Breast epithelium (tissue), 4 donors: Measurements from ENCODE around the gene NELL2. TPM values are rescaled to one million over a fixed set of nuclear protein-coding genes. Genes with fewer than 3 reads are reported as not detected.

ENCODE experiments used
- DNase-seq, 2 donors: peaks; one replicate each; pipeline ENCODE4 v3.0.0-alpha.2; 2019; ENCODE audit warnings: low spot score in 2 of 2
- H3K27ac ChIP-seq, 2 donors: fragments of 200-600 bp; sonication (generic) in 1 of 2; one replicate each; pipeline ENCODE4 v1.5.1; 2016 to 2019; ENCODE audit warnings: mild to moderate bottlenecking in 1 of 2
- H3K27me3 ChIP-seq, 2 donors: fragments of 200-600 bp; sonication (generic) in 1 of 2; one replicate each; pipeline versions ENCODE4 v1.5.1 to v1.6.0; 2017 to 2019; ENCODE audit warnings: control low read depth in 1 of 2, mild to moderate bottlenecking in 1 of 2
- H3K36me3 ChIP-seq: fragments of 200-600 bp; one replicate; pipeline ENCODE4 v1.5.1; 2019
- H3K4me1 ChIP-seq, 2 donors: fragments of 200-600 bp; sonication (generic); one replicate each; pipeline ENCODE4 v1.5.1; 2016 to 2019; ENCODE audit warnings: control low read depth in 1 of 2
- H3K4me3 ChIP-seq, 3 donors: fragments of 200-600 bp; sonication (generic); 1 replicate in 2 of 3; 2 replicates in 1 of 3; pipeline ENCODE4 v1.5.1; 2016 to 2019; ENCODE audit warnings: mild to moderate bottlenecking in 3 of 3, moderate library complexity in 2 of 3
- H3K9me3 ChIP-seq, 2 donors: fragments of 200-600 bp; sonication (generic) in 1 of 2; one replicate each; pipeline ENCODE4 v1.5.1; 2016 to 2019; ENCODE audit warnings: control low read depth in 1 of 2
- CTCF ChIP-seq, 3 donors: fragments of 450-650 bp; IDR thresholded peaks; one replicate each; pipeline ENCODE4 v1.5.1; 2016 to 2017; ENCODE audit warnings: antibody characterized with exemption in 3 of 3, mild to moderate bottlenecking in 3 of 3, moderate library complexity in 3 of 3
- POLR2A ChIP-seq: fragments of 450-650 bp; IDR thresholded peaks from one replicate; pipeline ENCODE4 v1.6.1; 2016; ENCODE audit warnings: antibody characterized with exemption, mild to moderate bottlenecking, moderate library complexity
- POLR2AphosphoS5 ChIP-seq, 3 donors: sonication (generic); formaldehyde crosslinking; IDR thresholded peaks; one replicate each; pipeline ENCODE4 v1.6.1; 2017; ENCODE audit warnings: antibody characterized with exemption in 3 of 3
- intact Hi-C: fragments of 100-400 bp; cut with DNase I; formaldehyde crosslinking; loops from one replicate; pipeline ENCODE4 v1.15.1; 2023; ENCODE audit warnings: low total_unique reads
- total RNA-seq, 3 donors: library from RNA; depleted of rRNA; stranded (reverse); fragments of >200 nt; gene quantifications; one replicate each; pipeline ENCODE4 v1.1.0, GENCODE V29; 2016

NELL2 gene
- total RNA-seq, 3 donors from 2014 or later, result 4.9 to 10.1 (median 9.9) TPM

GRCh38 chr12:44497044-44497443 lies 379.1 kb downstream of the NELL2 start:
- Histone ChIP-seq H3K4me3 (no peak overlapping the region), H3K27me3 (no peaks in the 10 kb centered on the region), H3K4me1 (no peaks in the 10 kb centered on the region), H3K9me3 (peaks cover 5% of the 10 kb centered on the region in 2 donors), H3K27ac (no peak overlapping the region), H3K36me3 (no peaks in the 10 kb centered on the region)
- TF ChIP-seq POLR2A, result no peak
- intact Hi-C loops, result no loop called here
- no peak for DNase-seq

GRCh38 chr12:44490181-44490580 lies 385.9 kb downstream of the NELL2 start:
- no peaks in the 10 kb centered on the region for H3K36me3 ChIP-seq
- H3K4me1 ChIP-seq, result no peaks in the 10 kb centered on the region
- peaks cover 3 to 5% of the 10 kb centered on the region in 2 donors for H3K9me3 ChIP-seq
- H3K4me3 ChIP-seq, result no peak overlapping the region
- intact Hi-C loops, result no loop called here
- TF ChIP-seq POLR2A (no peak), POLR2AphosphoS5 (IDR thresholded peaks at IDR 0.05) (no peak), CTCF (IDR thresholded peaks at IDR 0.05) (no peak)
- no peak overlapping the region for H3K27ac ChIP-seq
- no peaks in the 10 kb centered on the region for H3K27me3 ChIP-seq
- no peak for DNase-seq

- Histone ChIP-seq H3K4me1 (no peaks in the 10 kb centered on the region), H3K4me3 (no peak overlapping the region), H3K27me3 (no peaks in the 10 kb centered on the region), H3K27ac (no peak overlapping the region), H3K9me3 (peaks cover 3 to 5% of the 10 kb centered on the region in 2 donors), H3K36me3 (no peaks in the 10 kb centered on the region)
- DNase-seq, result no peak
- TF ChIP-seq POLR2A (no peak), POLR2AphosphoS5 (IDR thresholded peaks at IDR 0.05) (no peak), CTCF (IDR thresholded peaks at IDR 0.05) (no peak)
- intact Hi-C loops, result no loop called here
Measured at GRCh38 chr12:44488180-44488579, 387.9 kb downstream of the NELL2 start.

GRCh38 chr12:44484862-44485261 lies 391.3 kb downstream of the NELL2 start:
- Histone ChIP-seq H3K4me3 (no peak overlapping the region), H3K36me3 (no peaks in the 10 kb centered on the region), H3K27me3 (no peaks in the 10 kb centered on the region), H3K9me3 (peaks cover 3 to 5% of the 10 kb centered on the region in 2 donors), H3K4me1 (no peaks in the 10 kb centered on the region), H3K27ac (no peak overlapping the region)
- DNase-seq, result no peak
- intact Hi-C loops, result no loop called here
- no peak for TF ChIP-seq CTCF (IDR thresholded peaks at IDR 0.05)
- TF ChIP-seq POLR2AphosphoS5 (IDR thresholded peaks at IDR 0.05), result no peak

- H3K4me1 ChIP-seq, result no peaks in the 10 kb centered on the region
- H3K9me3 ChIP-seq, result peaks cover 15 to 52% of the 10 kb centered on the region in 2 donors
- no peak overlapping the region for H3K27ac ChIP-seq
- H3K27me3 ChIP-seq, result no peaks in the 10 kb centered on the region
- no peaks in the 10 kb centered on the region for H3K36me3 ChIP-seq
- TF ChIP-seq CTCF (IDR thresholded peaks at IDR 0.05), result no peak
- no peak for TF ChIP-seq POLR2A
- TF ChIP-seq POLR2AphosphoS5 (IDR thresholded peaks at IDR 0.05), result no peak
- intact Hi-C loops, result no loop called here
- no peak for DNase-seq
- H3K4me3 ChIP-seq, result no peak overlapping the region
Measured at GRCh38 chr12:44477331-44477980, 398.7 kb downstream of the NELL2 start.
